Upper lobe of left lung (tissue), 4 donors: ENCODE data around the gene SH3PXD2A.

ENCODE experiments used
- POLR2AphosphoS5 ChIP-seq, 2 donors: sonication (generic); formaldehyde crosslinking; IDR thresholded peaks; one replicate each; pipeline ENCODE4 v1.5.1; 2017; ENCODE audit warnings: antibody characterized with exemption in 2 of 2
- TF ChIP-seq, protein P1 (sequence below), 6 experiments: fragments of 450-650 bp in 4 of 6; fragments of 200-600 bp in 2 of 6; sonication (generic) in 2 of 6; IDR thresholded peaks; one replicate each; pipeline ENCODE4 v1.5.1; 2016 to 2019; ENCODE audit warnings: antibody characterized with exemption in 6 of 6

- TF ChIP-seq, protein P1, sequence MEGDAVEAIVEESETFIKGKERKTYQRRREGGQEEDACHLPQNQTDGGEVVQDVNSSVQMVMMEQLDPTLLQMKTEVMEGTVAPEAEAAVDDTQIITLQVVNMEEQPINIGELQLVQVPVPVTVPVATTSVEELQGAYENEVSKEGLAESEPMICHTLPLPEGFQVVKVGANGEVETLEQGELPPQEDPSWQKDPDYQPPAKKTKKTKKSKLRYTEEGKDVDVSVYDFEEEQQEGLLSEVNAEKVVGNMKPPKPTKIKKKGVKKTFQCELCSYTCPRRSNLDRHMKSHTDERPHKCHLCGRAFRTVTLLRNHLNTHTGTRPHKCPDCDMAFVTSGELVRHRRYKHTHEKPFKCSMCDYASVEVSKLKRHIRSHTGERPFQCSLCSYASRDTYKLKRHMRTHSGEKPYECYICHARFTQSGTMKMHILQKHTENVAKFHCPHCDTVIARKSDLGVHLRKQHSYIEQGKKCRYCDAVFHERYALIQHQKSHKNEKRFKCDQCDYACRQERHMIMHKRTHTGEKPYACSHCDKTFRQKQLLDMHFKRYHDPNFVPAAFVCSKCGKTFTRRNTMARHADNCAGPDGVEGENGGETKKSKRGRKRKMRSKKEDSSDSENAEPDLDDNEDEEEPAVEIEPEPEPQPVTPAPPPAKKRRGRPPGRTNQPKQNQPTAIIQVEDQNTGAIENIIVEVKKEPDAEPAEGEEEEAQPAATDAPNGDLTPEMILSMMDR (IDR thresholded peaks at IDR 0.05): no peak
- TF ChIP-seq POLR2AphosphoS5 (IDR thresholded peaks at IDR 0.05): peak in 1 of 2 donors; percentile 22
Measured at GRCh38 chr10:103616705-103617601, 238.4 kb downstream of the SH3PXD2A start.
